Endodermal cell (in vitro differentiated cells): ENCODE results near the gene RPAP3. TPM values are rescaled to one million over a fixed set of nuclear protein-coding genes. Genes with fewer than 3 reads are reported as not detected.

Experiments used
- DNase-seq: peaks from one replicate; pipeline ENCODE4 v3.0.0-alpha.2; 2017
- H3K27ac ChIP-seq: 2 replicates; pipeline ENCODE4 v1.5.1; 2013; ENCODE audit warnings: mild to moderate bottlenecking, low read depth, low read length, moderate library complexity
- H3K27me3 ChIP-seq: 2 replicates; pipeline ENCODE4 v1.6.1; 2013; ENCODE audit warnings: mild to moderate bottlenecking, low read length, moderate library complexity; ENCODE audit not compliant: insufficient read depth, control insufficient read depth, poor library complexity, severe bottlenecking
- H3K36me3 ChIP-seq: 2 replicates; pipeline ENCODE4 v1.7.0; 2013; ENCODE audit warnings: mild to moderate bottlenecking, low read length, moderate library complexity; ENCODE audit not compliant: control insufficient read depth, insufficient read depth
- H3K4me1 ChIP-seq: one replicate; pipeline ENCODE4 v1.7.0; 2013; ENCODE audit warnings: low read length; ENCODE audit not compliant: control insufficient read depth, insufficient read depth
- H3K4me3 ChIP-seq: 2 replicates; pipeline ENCODE4 v1.5.1; 2013; ENCODE audit warnings: mild to moderate bottlenecking, low read length, moderate library complexity
- H3K9ac ChIP-seq: 2 replicates; pipeline ENCODE4 v1.6.1; 2013; ENCODE audit warnings: mild to moderate bottlenecking, low read length, moderate library complexity; ENCODE audit not compliant: poor library complexity, severe bottlenecking; ENCODE audit errors: extremely low read depth
- H3K9me3 ChIP-seq: 2 replicates; pipeline ENCODE4 v1.6.1; 2013; ENCODE audit warnings: mild to moderate bottlenecking, low read length, moderate library complexity; ENCODE audit not compliant: control insufficient read depth
- H3K27ac Mint-ChIP-seq: 2 replicates; pipeline ENCODE4 v1.8.0; 2020; ENCODE audit warnings: mixed read lengths
- H3K27me3 Mint-ChIP-seq: 2 replicates; pipeline ENCODE4 v1.8.0; 2021; ENCODE audit warnings: mild to moderate bottlenecking, mixed read lengths; ENCODE audit not compliant: insufficient read depth
- H3K36me3 Mint-ChIP-seq: 2 replicates; pipeline ENCODE4 v1.8.0; 2020; ENCODE audit warnings: low read depth, mixed read lengths
- H3K4me1 Mint-ChIP-seq: 2 replicates; pipeline ENCODE4 v1.8.0; 2020; ENCODE audit warnings: mixed read lengths
- H3K4me3 Mint-ChIP-seq: 2 replicates; pipeline ENCODE4 v1.8.0; 2020; ENCODE audit warnings: mild to moderate bottlenecking, moderate library complexity, mixed read lengths
- H3K9me3 Mint-ChIP-seq: 2 replicates; pipeline ENCODE4 v1.8.0; 2020; ENCODE audit warnings: mild to moderate bottlenecking, mixed read lengths
- WGBS, 2 experiments: methylation state at CpG; one replicate each; pipeline versions ENCODE4 v1.1.5 to v1.1.7; 2013; ENCODE audit warnings: missing lambda C conversion rate in 2 of 2, mixed read lengths in 1 of 2; ENCODE audit not compliant: insufficient coverage in 1 of 2, insufficient read length in 1 of 2; 5-methylcytosine and 5-hydroxymethylcytosine counted together
- total RNA-seq, 2 donors: library from RNA; stranded (reverse); fragmentation: NEBNext Ultra II Directional in 1 of 2; extraction: Animal tissue kit (Norgen Biotek cat#: 25700) in 1 of 2; gene quantifications; 2 replicates in 1 of 2; 3 replicates in 1 of 2; pipeline ENCODE4 v1.2.1, GENCODE V29; 2021
- TF ChIP-seq, protein P1 (sequence below): fragments of 200-600 bp; sonication (generic); conservative IDR thresholded peaks from 2 replicates; pipeline ENCODE4 v1.5.0; 2021; ENCODE audit warnings: antibody characterized with exemption, mild to moderate bottlenecking

The RPAP3 gene
- total RNA-seq, 2 donors from 2014 or later, result 52.0 to 56.9 TPM

DNA sequence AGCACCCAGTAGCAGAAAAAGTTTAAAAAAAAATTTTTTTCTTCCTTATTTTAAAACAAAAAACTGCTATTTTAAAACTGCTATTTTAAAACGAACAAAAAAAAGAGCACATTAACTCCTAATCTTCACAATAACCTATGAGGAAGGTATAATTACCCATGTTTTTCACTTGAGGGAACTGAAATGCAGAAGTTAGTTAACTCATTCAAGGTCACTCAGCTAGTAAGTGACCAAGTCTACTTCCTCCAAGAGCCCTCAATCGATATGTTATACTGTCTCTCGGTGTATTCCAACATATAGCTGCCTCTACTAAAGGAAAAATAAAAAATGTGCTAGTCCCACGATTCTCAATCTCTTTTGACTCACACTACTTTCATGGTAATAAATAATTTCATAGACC, 7.8 kb downstream of the RPAP3 start:
- H3K36me3 ChIP-seq, result peaks cover 81% of the 10 kb centered on the region
- peaks cover 52% of the 10 kb centered on the region for H3K36me3 Mint-ChIP-seq
- H3K4me1 Mint-ChIP-seq, result no peaks in the 10 kb centered on the region
- 95 to 100% methylated on average over 3 to 4 of the region's 4 CpGs for WGBS, 2 experiments
- TF ChIP-seq, protein P1, sequence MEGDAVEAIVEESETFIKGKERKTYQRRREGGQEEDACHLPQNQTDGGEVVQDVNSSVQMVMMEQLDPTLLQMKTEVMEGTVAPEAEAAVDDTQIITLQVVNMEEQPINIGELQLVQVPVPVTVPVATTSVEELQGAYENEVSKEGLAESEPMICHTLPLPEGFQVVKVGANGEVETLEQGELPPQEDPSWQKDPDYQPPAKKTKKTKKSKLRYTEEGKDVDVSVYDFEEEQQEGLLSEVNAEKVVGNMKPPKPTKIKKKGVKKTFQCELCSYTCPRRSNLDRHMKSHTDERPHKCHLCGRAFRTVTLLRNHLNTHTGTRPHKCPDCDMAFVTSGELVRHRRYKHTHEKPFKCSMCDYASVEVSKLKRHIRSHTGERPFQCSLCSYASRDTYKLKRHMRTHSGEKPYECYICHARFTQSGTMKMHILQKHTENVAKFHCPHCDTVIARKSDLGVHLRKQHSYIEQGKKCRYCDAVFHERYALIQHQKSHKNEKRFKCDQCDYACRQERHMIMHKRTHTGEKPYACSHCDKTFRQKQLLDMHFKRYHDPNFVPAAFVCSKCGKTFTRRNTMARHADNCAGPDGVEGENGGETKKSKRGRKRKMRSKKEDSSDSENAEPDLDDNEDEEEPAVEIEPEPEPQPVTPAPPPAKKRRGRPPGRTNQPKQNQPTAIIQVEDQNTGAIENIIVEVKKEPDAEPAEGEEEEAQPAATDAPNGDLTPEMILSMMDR, result no peak
- no peak overlapping the region for H3K27ac Mint-ChIP-seq
- H3K4me3 ChIP-seq, result no peak overlapping the region
- no peaks in the 10 kb centered on the region for H3K9me3 ChIP-seq
- no peak overlapping the region for H3K4me3 Mint-ChIP-seq
- H3K9ac ChIP-seq, result no peak overlapping the region
- no peak for DNase-seq
- H3K27ac ChIP-seq, result no peak overlapping the region
- H3K9me3 Mint-ChIP-seq, result no peaks in the 10 kb centered on the region
- H3K27me3 Mint-ChIP-seq, result no peaks in the 10 kb centered on the region
- no peaks in the 10 kb centered on the region for H3K4me1 ChIP-seq
- no peaks in the 10 kb centered on the region for H3K27me3 ChIP-seq

DNA sequence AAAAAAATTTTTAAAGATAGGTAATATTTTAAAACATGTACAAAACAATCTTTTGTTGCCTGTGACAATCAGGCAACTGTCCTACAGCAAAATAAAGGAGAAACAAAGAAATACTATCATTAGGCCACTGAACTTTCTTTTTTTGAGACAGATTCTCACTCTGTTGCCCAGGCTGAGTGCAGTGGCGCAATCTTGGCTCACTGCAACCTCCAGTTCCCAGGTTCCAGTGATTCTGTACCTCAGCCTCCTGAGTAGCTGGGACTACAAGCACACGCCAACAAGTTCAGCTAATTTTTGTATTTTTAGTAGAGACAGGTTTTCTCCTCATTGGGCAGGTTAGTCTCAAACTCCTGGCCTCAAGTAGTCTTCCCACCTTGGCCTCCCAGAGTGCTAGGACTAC, 16.6 kb downstream of the RPAP3 start:
- Mint-ChIP-seq H3K4me3 (no peak overlapping the region), H3K27ac (no peak overlapping the region), H3K9me3 (no peaks in the 10 kb centered on the region), H3K27me3 (no peaks in the 10 kb centered on the region), H3K36me3 (peaks cover 37% of the 10 kb centered on the region), H3K4me1 (no peaks in the 10 kb centered on the region)
- TF ChIP-seq, protein P1, result no peak
- H3K9ac ChIP-seq, result no peak overlapping the region
- no peaks in the 10 kb centered on the region for H3K4me1 ChIP-seq
- DNase-seq, result no peak
- H3K27ac ChIP-seq, result no peak overlapping the region
- peaks cover 73% of the 10 kb centered on the region for H3K36me3 ChIP-seq
- peaks cover 8% of the 10 kb centered on the region for H3K9me3 ChIP-seq
- H3K4me3 ChIP-seq, result no peak overlapping the region
- H3K27me3 ChIP-seq, result no peaks in the 10 kb centered on the region
- 86 to 97% methylated on average over 1 to 2 of the region's 2 CpGs for WGBS, 2 experiments

DNA sequence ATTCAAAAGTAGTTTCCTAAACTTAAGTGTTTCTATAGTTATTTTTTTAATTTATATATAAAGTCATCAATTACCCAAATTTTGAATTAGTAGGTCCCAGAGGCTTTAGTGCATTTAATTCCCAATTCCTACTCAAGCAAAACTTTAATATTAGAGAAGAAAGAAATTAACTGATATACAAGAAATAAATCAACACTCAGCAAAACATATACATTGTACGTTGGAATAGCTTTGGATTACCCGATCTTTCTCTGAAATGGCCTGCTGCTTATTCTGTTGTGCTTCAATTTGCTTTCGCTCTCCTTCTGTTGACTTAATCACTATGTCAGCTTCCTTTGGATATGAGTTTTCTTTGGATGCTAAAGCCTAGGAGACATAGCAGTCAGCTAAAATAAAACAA, 18.2 kb downstream of the RPAP3 start:
- TF ChIP-seq, protein P1, result no peak
- Histone ChIP-seq H3K4me3 (no peak overlapping the region), H3K9me3 (peaks cover 7% of the 10 kb centered on the region), H3K27ac (no peak overlapping the region), H3K4me1 (no peaks in the 10 kb centered on the region), H3K36me3 (peaks cover 73% of the 10 kb centered on the region), H3K27me3 (no peaks in the 10 kb centered on the region), H3K9ac (no peak overlapping the region)
- Mint-ChIP-seq H3K9me3 (no peaks in the 10 kb centered on the region), H3K4me1 (no peaks in the 10 kb centered on the region), H3K27ac (no peak overlapping the region), H3K36me3 (peaks cover 30% of the 10 kb centered on the region), H3K4me3 (no peak overlapping the region), H3K27me3 (no peaks in the 10 kb centered on the region)
- no peak for DNase-seq
- WGBS, 2 experiments, result 83 to 89% methylated on average over 2 to 3 of the region's 3 CpGs
